ENCODE measurements around the gene KIF13A.
"Not testable (repeated sequence)": the region's sequence is repeated elsewhere in the genome, so short reads cannot be mapped to it uniquely, and the experiment has no call there.

KIF13A gene

GRCh38 chr6:17930321-17930993 lies 57.0 kb downstream of the KIF13A start:
- no peak for DNase-seq

- no peak for DNase-seq
These were observed 58.7 kb downstream of the KIF13A start for GRCh38 chr6:17928514-17929430.

GRCh38 chr6:17927705-17928104 lies 59.7 kb downstream of the KIF13A start:
- no peak for DNase-seq

- no peak for DNase-seq
These were observed 64.0 kb downstream of the KIF13A start for GRCh38 chr6:17923401-17923863.

- DNase-seq = no peak
These were observed 66.0 kb downstream of the KIF13A start for GRCh38 chr6:17921454-17921853.

GRCh38 chr6:17919496-17919895 lies 67.9 kb downstream of the KIF13A start:
- DNase-seq = no peak

- DNase-seq = no peak
These were observed 69.3 kb downstream of the KIF13A start for GRCh38 chr6:17917837-17918763.

GRCh38 chr6:17914651-17915050 lies 72.8 kb downstream of the KIF13A start:
- DNase-seq = no peak

GRCh38 chr6:17912521-17912920 lies 74.9 kb downstream of the KIF13A start:
- no peak for DNase-seq

GRCh38 chr6:17911656-17912055 lies 75.8 kb downstream of the KIF13A start:
- not testable (repeated sequence) for DNase-seq

GRCh38 chr6:17910189-17910588 lies 77.2 kb downstream of the KIF13A start:
- DNase-seq = no peak

- DNase-seq = no peak
These were observed 78.6 kb downstream of the KIF13A start for GRCh38 chr6:17908831-17909230.

GRCh38 chr6:17907406-17908229 lies 79.8 kb downstream of the KIF13A start:
- no peak for DNase-seq

- DNase-seq = no peak
These were observed 81.5 kb downstream of the KIF13A start for GRCh38 chr6:17905611-17906592.

- DNase-seq = no peak
These were observed 82.8 kb downstream of the KIF13A start for GRCh38 chr6:17904491-17905120.

GRCh38 chr6:17902974-17903373 lies 84.5 kb downstream of the KIF13A start:
- DNase-seq = no peak

- no peak for DNase-seq
These were observed 85.9 kb downstream of the KIF13A start for GRCh38 chr6:17901493-17901892.

GRCh38 chr6:17900011-17900410 lies 87.4 kb downstream of the KIF13A start:
- DNase-seq = no peak

GRCh38 chr6:17899491-17899890 lies 87.9 kb downstream of the KIF13A start:
- no peak for DNase-seq

- DNase-seq = no peak
These were observed 89.8 kb downstream of the KIF13A start for GRCh38 chr6:17897681-17898080.

All from activated CD4-positive, alpha-beta T cell treated with anti-CD3 and anti-CD28 coated beads for 4 hours (primary cell).